Pulmonary artery endothelial cell (primary cell): ENCODE results near the gene THUMPD1. TPM values are rescaled to one million over a fixed set of nuclear protein-coding genes. Genes with fewer than 3 reads are reported as not detected.
"Not testable (repeated sequence)": the region's sequence is repeated elsewhere in the genome, so short reads cannot be mapped to it uniquely, and the experiment has no call there.

Source experiments
- DNase-seq: peaks from one replicate; pipeline ENCODE4 v3.0.0-alpha.2; 2011; ENCODE audit warnings: low read depth, low spot score
- total RNA-seq: library from RNA; depleted of rRNA; stranded (reverse); fragments of >200 nt; gene quantifications from 2 replicates; pipeline ENCODE4 v1.2.3, GENCODE V29; 2014

THUMPD1 gene, protein sequence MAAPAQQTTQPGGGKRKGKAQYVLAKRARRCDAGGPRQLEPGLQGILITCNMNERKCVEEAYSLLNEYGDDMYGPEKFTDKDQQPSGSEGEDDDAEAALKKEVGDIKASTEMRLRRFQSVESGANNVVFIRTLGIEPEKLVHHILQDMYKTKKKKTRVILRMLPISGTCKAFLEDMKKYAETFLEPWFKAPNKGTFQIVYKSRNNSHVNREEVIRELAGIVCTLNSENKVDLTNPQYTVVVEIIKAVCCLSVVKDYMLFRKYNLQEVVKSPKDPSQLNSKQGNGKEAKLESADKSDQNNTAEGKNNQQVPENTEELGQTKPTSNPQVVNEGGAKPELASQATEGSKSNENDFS
- 59.7 and 87.4 TPM in 2 replicates for total RNA-seq

GRCh38 chr16:20741554-20742285 is at the start of gene THUMPD1:
TSS of gene THUMPD1 (minus strand) at chr16:20741818. CDS start at chr16:20741739, 79 bp downstream.
- DNase-seq, result peak; percentile 82

GRCh38 chr16:20789130-20789529 is 47.5 kb upstream of the THUMPD1 start:
- DNase-seq, result no peak

GRCh38 chr16:20784204-20784603 is 42.6 kb upstream of the THUMPD1 start:
- no peak for DNase-seq

GRCh38 chr16:20782470-20782869 is 40.9 kb upstream of the THUMPD1 start:
- DNase-seq, result no peak

- no peak for DNase-seq
Measured at GRCh38 chr16:20781697-20782096, 40.1 kb upstream of the THUMPD1 start.

- peak; percentile 24 for DNase-seq
Measured at GRCh38 chr16:20774703-20775362, 33.2 kb upstream of the THUMPD1 start.

- no peak for DNase-seq
Measured at GRCh38 chr16:20773679-20774078, 32.1 kb upstream of the THUMPD1 start.

- no peak for DNase-seq
Measured at GRCh38 chr16:20768818-20769217, 27.2 kb upstream of the THUMPD1 start.

DNA sequence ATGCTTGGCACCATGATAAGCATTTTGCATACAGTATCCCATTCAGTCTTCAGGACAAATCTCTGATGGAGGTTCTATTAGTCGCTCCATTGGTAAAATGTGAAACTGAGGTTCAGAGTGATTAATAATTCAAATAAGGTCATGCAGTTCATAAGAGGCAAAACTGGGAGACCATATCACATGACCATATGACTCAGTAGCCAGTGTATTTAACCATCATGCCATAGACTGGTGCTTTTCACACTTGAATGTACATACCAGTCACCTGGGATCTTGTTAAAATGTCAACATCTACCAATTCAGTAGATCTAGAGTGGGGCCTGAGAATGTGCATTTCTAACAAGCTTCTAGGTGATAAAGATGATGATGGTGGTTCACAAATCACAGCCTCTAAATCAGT is 26.5 kb upstream of the THUMPD1 start:
- no peak for DNase-seq

- DNase-seq, result no peak
Measured at GRCh38 chr16:20767577-20767976, 26.0 kb upstream of the THUMPD1 start.

- no peak for DNase-seq
Measured at GRCh38 chr16:20766294-20766693, 24.7 kb upstream of the THUMPD1 start.

- DNase-seq, result no peak
Measured at GRCh38 chr16:20765732-20766131, 24.1 kb upstream of the THUMPD1 start.

- DNase-seq, result not testable (repeated sequence)
Measured at GRCh38 chr16:20764448-20764847, 22.8 kb upstream of the THUMPD1 start.

DNA sequence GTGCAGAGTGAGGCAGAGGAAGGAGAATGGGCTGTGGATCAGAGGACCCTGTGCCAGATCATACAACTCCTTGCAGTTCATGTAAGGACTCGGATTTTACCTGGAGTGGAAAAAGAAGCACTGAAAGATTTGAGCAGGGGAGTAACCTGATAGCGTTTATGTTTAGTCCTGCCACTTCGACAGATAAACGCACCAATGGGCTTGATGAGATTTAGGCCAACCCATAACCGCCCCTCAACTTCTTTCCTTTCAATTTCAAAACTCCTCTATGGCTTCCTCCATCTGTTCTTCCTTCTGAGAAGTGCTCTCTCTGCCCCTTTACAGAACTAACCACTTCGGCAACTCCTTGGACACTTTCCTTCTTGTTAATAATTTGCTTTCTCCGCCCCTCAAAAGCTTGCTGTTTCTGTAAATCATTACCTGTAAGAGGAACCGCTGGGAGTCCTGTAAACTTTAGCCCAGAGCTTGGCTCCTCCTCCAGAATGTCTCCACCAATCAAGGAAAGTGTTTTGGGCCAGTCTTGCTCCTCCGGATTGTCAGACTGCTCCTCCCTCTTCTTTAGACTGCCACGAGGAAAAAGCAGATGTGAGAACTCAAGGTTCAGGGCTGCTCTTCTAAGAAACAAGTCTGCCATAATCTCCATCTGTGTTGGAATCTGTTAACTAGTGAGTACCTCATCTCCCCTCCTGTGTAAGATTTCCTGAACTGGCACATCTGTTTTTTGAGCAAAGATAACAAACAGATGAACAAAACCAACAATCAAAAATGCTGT is 22.0 kb upstream of the THUMPD1 start, which contains the start of gene ACSM3:
ACSM3 (plus strand) TSS at position 554 of the 772 bp plus-strand sequence. CDS start 6,021 bp downstream, outside the sequence.
- DNase-seq, result no peak

DNA sequence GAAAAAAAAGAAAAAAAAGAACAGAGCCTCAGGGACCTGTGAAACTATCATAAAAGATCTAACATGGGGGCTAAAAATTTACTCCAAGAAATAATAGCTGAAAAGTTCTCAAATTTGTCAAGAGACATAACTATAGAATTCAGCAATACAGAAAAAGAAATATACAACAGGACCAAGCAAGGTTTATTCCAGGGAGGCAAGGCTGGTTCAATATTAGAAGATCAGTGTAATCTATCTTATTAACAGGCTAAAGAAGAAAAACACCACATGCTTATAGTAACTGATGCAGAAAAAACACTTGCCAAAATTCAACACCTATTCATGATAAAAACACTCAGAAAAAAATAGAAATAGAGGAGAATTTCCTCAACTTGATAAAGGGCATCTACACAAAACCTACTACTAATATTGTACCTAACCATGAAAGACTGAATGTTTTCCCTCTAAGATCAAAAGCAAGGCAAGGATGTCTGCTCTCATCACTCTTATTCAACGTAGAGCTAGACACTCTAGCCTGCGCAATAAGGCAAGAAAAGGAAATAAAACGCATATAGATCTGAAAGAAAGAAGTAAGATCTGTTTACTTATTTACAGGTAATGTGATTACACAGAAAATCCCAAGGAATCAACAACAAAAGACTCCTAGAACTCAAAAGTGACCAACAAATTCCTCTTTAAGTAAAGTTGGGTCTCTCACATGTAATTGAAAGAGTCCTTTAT is 20.9 kb upstream of the THUMPD1 start:
- DNase-seq, result no peak

GRCh38 chr16:20761175-20761574 is 19.6 kb upstream of the THUMPD1 start:
- DNase-seq, result no peak

DNA sequence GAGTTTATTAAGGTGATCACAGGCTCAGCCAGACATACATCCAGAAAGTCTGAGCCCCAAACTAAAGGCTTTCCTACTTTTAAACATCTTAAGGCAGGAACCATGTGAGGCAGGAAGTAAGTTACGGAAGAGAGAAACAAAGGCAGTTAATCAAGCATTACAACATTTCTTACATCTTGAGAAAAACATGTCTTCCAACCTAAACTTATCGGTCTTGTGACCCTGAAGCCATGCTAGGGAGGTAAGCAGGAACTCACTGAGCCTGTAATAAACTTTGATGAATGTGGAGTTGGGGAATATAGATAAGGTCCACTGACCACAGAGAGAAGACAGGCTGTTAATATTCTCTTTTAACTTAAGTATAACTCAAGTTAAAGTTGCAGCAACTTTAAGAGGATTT is 18.7 kb upstream of the THUMPD1 start:
- no peak for DNase-seq

GRCh38 chr16:20755799-20756198 is 14.2 kb upstream of the THUMPD1 start:
- DNase-seq, result not testable (repeated sequence)

DNA sequence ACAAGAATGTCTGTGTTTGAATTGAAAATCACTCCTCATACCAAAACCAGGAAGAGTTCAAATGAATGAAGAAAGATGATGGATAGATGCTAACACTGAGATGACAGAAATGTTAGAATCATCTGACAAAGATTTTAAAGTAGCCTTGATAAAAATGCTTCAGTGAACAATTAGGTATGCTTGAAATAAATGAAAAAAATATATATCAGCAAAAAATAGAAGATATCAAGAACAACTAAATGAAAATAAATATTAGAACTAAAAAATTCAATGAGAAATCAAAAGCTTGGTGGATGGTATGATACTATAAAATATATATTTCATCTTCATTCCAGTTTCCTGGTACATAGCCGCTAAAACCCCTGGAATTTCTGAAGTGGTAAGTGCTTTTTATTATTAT is 13.6 kb upstream of the THUMPD1 start:
- DNase-seq, result no peak

- no peak for DNase-seq
Measured at GRCh38 chr16:20753727-20754126, 12.1 kb upstream of the THUMPD1 start.

- DNase-seq, result no peak
Measured at GRCh38 chr16:20750558-20750957, 8.9 kb upstream of the THUMPD1 start.
